K562 (cell line): ENCODE data around the gene NRCAM. TPM values are rescaled to one million over a fixed set of nuclear protein-coding genes. Genes with fewer than 3 reads are reported as not detected.

Source experiments
- ATAC-seq: fragments of 200-7000 bp; cut with Tn5 transposase; 3 replicates; pipeline ENCODE4 v1.9.1; 2020; ENCODE audit warnings: moderate library complexity
- BruUV-seq: library from RNA; stranded (reverse); fragments of 400-500 nt; replicated peaks from 2 replicates; lab custom pipeline; 2021; lab: Mats Ljungman, UMichigan
- CTCF ChIA-PET: fragments of 300-600 bp; formaldehyde crosslinking; extraction: SDS; loops from one replicate; lab custom pipeline; 2021; ENCODE audit warnings: low intra/inter-chr PET ratio; lab: Yijun Ruan, JAX
- POLR2A ChIA-PET: fragments of 300-600, 350-650 bp; sonication (Branson Sonifier 250); formaldehyde crosslinking; extraction: SDS; loops from one replicate; lab custom pipeline; 2021; ENCODE audit warnings: antibody characterized with exemption, inconsistent platforms; lab: Yijun Ruan, JAX
- DNase-seq, 4 experiments: peaks; one replicate each; pipeline versions ENCODE4 v3.0.0 to v3.0.0-alpha.2; 2011 to 2018; ENCODE audit warnings: low spot score in 3 of 4, mixed read lengths in 3 of 4; ENCODE audit errors: extremely low read depth in 1 of 4
- FAIRE-seq: peaks from 2 replicates; lab custom pipeline; 2011; peaks lifted over from hg19 to GRCh38; lab: Jason Lieb, UNC
- H2AFZ ChIP-seq: 2 replicates; pipeline ENCODE4 v1.6.0; 2011; ENCODE audit warnings: low read depth, low read length, control low read depth, inconsistent platforms
- H3K27ac ChIP-seq: fragments of 200-600 bp; 3 replicates; pipeline ENCODE4 v1.8.0; 2011; ENCODE audit warnings: low read depth, mild to moderate bottlenecking, control low read depth, inconsistent platforms, low read length, moderate library complexity, mixed read lengths; ENCODE audit errors: extremely low read depth
- H3K27me3 ChIP-seq, 2 experiments: fragments of 300-600 bp in 1 of 2; 2 replicates in 1 of 2; 3 replicates in 1 of 2; pipeline versions ENCODE4 v1.6.0 to v1.8.0; 2011; ENCODE audit warnings: inconsistent platforms in 2 of 2, low read length in 2 of 2, mild to moderate bottlenecking in 1 of 2, mixed read lengths in 1 of 2, moderate library complexity in 1 of 2; ENCODE audit not compliant: control insufficient read depth in 2 of 2, insufficient read depth in 2 of 2
- H3K36me3 ChIP-seq: fragments of 300-600 bp; 3 replicates; pipeline ENCODE4 v1.8.0; 2011; ENCODE audit warnings: mild to moderate bottlenecking, low read length, inconsistent platforms; ENCODE audit not compliant: control insufficient read depth, insufficient read depth
- H3K4me1 ChIP-seq, 2 experiments: fragments of 200-600 bp in 1 of 2; replicated peaks in 1 of 2; 2 replicates in 1 of 2; 3 replicates in 1 of 2; pipeline versions ENCODE4 v1.5.1 to v1.8.0; 2011; ENCODE audit warnings: inconsistent platforms in 2 of 2, low read length in 2 of 2, mild to moderate bottlenecking in 1 of 2, mixed read lengths in 1 of 2, moderate library complexity in 1 of 2; ENCODE audit not compliant: control insufficient read depth in 2 of 2, insufficient read depth in 2 of 2
- H3K4me2 ChIP-seq: 2 replicates; pipeline ENCODE4 v1.6.1; 2011; ENCODE audit warnings: low read length, control low read depth, inconsistent platforms, mixed read lengths; ENCODE audit not compliant: insufficient read depth
- H3K4me3 ChIP-seq: fragments of 200-600 bp; sonication (generic), shearing (Covaris generic); 2 replicates; pipeline ENCODE4 v1.5.1; 2016; ENCODE audit warnings: control low read depth, inconsistent platforms
- H3K79me2 ChIP-seq: fragments of 200-600 bp; 3 replicates; pipeline ENCODE4 v1.8.0; 2011; ENCODE audit warnings: low read length, inconsistent platforms; ENCODE audit not compliant: control insufficient read depth, insufficient read depth
- H3K9ac ChIP-seq, 2 experiments: 2 replicates each; pipeline versions ENCODE4 v1.6.0 to v1.6.1; 2011; ENCODE audit warnings: low read depth in 2 of 2, low read length in 2 of 2, control low read depth in 1 of 2, inconsistent platforms in 1 of 2, mild to moderate bottlenecking in 1 of 2, mixed read lengths in 1 of 2; ENCODE audit not compliant: insufficient read depth in 1 of 2
- H3K9me1 ChIP-seq: one replicate; pipeline ENCODE4 v1.6.0; 2011; ENCODE audit warnings: inconsistent platforms, mild to moderate bottlenecking, low read length, moderate library complexity; ENCODE audit not compliant: control insufficient read depth, insufficient read depth
- H3K9me3 ChIP-seq: replicated peaks from 2 replicates; pipeline ENCODE4 v1.5.1; 2011; ENCODE audit warnings: low read depth, low read length, inconsistent platforms; ENCODE audit not compliant: control insufficient read depth, insufficient read depth
- H4K20me1 ChIP-seq: replicated peaks from 2 replicates; pipeline ENCODE4 v1.6.1; 2011; ENCODE audit warnings: low read length, inconsistent platforms, mixed read lengths; ENCODE audit not compliant: control insufficient read depth, insufficient read depth
- ARID4B ChIP-seq: sonication (generic); formaldehyde crosslinking; IDR thresholded peaks from 2 replicates; pipeline ENCODE4 v1.8.0; 2022; ENCODE audit warnings: mild to moderate bottlenecking, missing genetic modification reagents
- CREM ChIP-seq: IDR thresholded peaks from 2 replicates; pipeline ENCODE4 v1.6.1; 2014; ENCODE audit warnings: antibody characterized with exemption, low read depth
- DIDO1 ChIP-seq: fragments of 450-650 bp; IDR thresholded peaks from 2 replicates; pipeline ENCODE4 v1.6.1; 2016; ENCODE audit warnings: low read depth, missing biosample characterization, missing genetic modification characterization
- TEAD1 ChIP-seq, 2 experiments: fragments of 450-650 bp in 1 of 2; sonication (generic) in 1 of 2; formaldehyde crosslinking; IDR thresholded peaks; 2 replicates each; pipeline versions ENCODE4 v1.4.0 to v1.8.0; 2020 to 2022; ENCODE audit warnings: mild to moderate bottlenecking in 2 of 2, missing genetic modification reagents in 1 of 2
- ZBTB1 ChIP-seq: sonication (generic); formaldehyde crosslinking; IDR thresholded peaks from 2 replicates; pipeline ENCODE4 v1.8.1; 2023; ENCODE audit warnings: missing genetic modification reagents, low read depth, mild to moderate bottlenecking, borderline replicate concordance
- WGBS: fragments of 100-300 bp; shearing (Covaris generic); methylation state at CpG from one replicate; pipeline ENCODE4 v1.1.6; 2016; ENCODE audit warnings: low coverage, mixed read lengths; ENCODE audit not compliant: insufficient coverage; ENCODE audit errors: missing lambda C conversion rate; 5-methylcytosine and 5-hydroxymethylcytosine counted together
- in situ Hi-C: fragments of 300-500 bp; cut with MboI; formaldehyde crosslinking; loops from 4 replicates; pipeline ENCODE4 v1.15.0; 2018; ENCODE audit warnings: inconsistent platforms, mixed read lengths
- intact Hi-C: fragments of 100-400 bp; cut with micrococcal nuclease; formaldehyde crosslinking; loops from 2 replicates; pipeline ENCODE4 v1.14.2; 2022
- polyA plus RNA-seq, 8 experiments: library from polyadenylated mRNA; depleted of rRNA in 4 of 8; stranded (reverse) in 5 of 8; unstranded in 3 of 8; fragments of >200 nt; fragmentation: Nextera tagmentation in 2 of 8; fragmentation: Illumina TruSeq in 1 of 8; extraction: Ambion mirVana in 2 of 8; extraction: Trizol in 1 of 8; gene quantifications; 2 replicates each; pipeline versions ENCODE4 v1.2.1 to v1.2.3, GENCODE V29; 2011 to 2014; ENCODE audit warnings: inconsistent platforms in 1 of 8, missing spikeins in 1 of 8
- total RNA-seq, 7 experiments: library from RNA; depleted of rRNA in 6 of 7; stranded (reverse); fragments of >200 nt in 6 of 7; fragmentation: Illumina TruSeq in 2 of 7; extraction: Trizol in 2 of 7; gene quantifications; 2 replicates each; pipeline versions ENCODE4 v1.2.1 to v1.2.3, GENCODE V29; 2011 to 2021; ENCODE audit warnings: low replicate concordance in 1 of 7
- TF ChIP-seq, protein P1 (sequence below), 2 experiments: fragments of 450-650 bp in 1 of 2; sonication (generic) in 1 of 2; formaldehyde crosslinking in 1 of 2; IDR thresholded peaks in 1 of 2; conservative IDR thresholded peaks in 1 of 2; 2 replicates each; pipeline versions ENCODE4 v1.6.1 to v1.8.1; 2016 to 2023; ENCODE audit warnings: mild to moderate bottlenecking in 2 of 2, moderate library complexity in 2 of 2, inconsistent platforms in 1 of 2, missing genetic modification reagents in 1 of 2
- TF ChIP-seq, protein P2 (sequence below): conservative IDR thresholded peaks from 2 replicates; pipeline ENCODE4 v1.6.1; 2011; ENCODE audit warnings: low read depth, mild to moderate bottlenecking, low read length; ENCODE audit not compliant: control insufficient read depth
- TF ChIP-seq, protein P3 (sequence below), 2 experiments: fragments of 150-350 bp in 1 of 2; IDR thresholded peaks; 2 replicates each; pipeline ENCODE4 v1.6.1; 2012 to 2016; ENCODE audit warnings: low read depth in 2 of 2, low read length in 2 of 2, mild to moderate bottlenecking in 1 of 2, moderate library complexity in 1 of 2
- TF ChIP-seq, protein P4 (sequence below): fragments of 250-450 bp; sonication (Bioruptor Pico); IDR thresholded peaks from 2 replicates; pipeline ENCODE4 v1.8.0; 2022; ENCODE audit warnings: inconsistent platforms

NRCAM gene
- total and polyA plus RNA-seq, 9 of the 15 experiments (the other 6 are each of a cell fraction or from before 2014, with no cell fraction given) = 0.03 to 0.54 (median 0.12) TPM; not detected in 1

DNA sequence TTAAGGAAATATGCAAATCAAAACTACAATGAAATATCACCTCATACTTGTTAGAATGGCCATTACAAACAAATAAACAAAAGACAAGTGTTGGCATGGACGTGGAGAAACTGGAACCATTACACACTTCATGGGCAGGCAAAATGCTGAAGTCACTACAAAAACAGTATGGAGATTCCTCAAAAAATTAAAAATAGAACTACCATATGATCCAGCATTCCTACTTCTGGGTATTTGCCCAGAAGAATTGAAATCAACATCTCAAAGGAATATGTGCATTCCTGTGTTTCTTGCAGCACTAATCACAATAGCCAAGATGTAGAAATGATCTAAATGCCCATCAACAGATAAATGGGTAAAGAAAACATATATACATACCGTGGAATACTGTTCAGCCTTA, 83.6 kb downstream of the NRCAM start:
- in situ Hi-C loops (no loop called here), intact Hi-C loops (no loop called here)
- Histone ChIP-seq H2AFZ (no peak overlapping the region), H3K79me2 (no peaks in the 10 kb centered on the region), H3K27me3 (no peaks in the 10 kb centered on the region), H3K4me1 (no peaks in the 10 kb centered on the region), H3K4me3 (no peak overlapping the region), H3K9me3 (no peaks in the 10 kb centered on the region), H3K27ac (no peak overlapping the region), H4K20me1 (no peaks in the 10 kb centered on the region), H3K4me2 (no peak overlapping the region), H3K36me3 (no peaks in the 10 kb centered on the region), H3K9me1 (no peaks in the 10 kb centered on the region), H3K9ac (no peak overlapping the region)
- no peak for FAIRE-seq
- WGBS = 0% methylated on average over 2 of the region's 2 CpGs
- ChIA-PET CTCF (no interaction called here), POLR2A (no interaction called here)
- ATAC-seq = no peak
- no TSS peak for BruUV-seq
- DNase-seq = no peak
- no peak for TF ChIP-seq TEAD1 (CRISPR knock-in tag; IDR thresholded peaks at IDR 0.05)
- TF ChIP-seq, protein P1, sequence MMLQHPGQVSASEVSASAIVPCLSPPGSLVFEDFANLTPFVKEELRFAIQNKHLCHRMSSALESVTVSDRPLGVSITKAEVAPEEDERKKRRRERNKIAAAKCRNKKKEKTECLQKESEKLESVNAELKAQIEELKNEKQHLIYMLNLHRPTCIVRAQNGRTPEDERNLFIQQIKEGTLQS (IDR thresholded peaks at IDR 0.05) = no peak
- TF ChIP-seq, protein P1 (CRISPR knock-in tag; conservative IDR thresholded peaks at IDR 0.05) = no peak
- TF ChIP-seq, protein P2, sequence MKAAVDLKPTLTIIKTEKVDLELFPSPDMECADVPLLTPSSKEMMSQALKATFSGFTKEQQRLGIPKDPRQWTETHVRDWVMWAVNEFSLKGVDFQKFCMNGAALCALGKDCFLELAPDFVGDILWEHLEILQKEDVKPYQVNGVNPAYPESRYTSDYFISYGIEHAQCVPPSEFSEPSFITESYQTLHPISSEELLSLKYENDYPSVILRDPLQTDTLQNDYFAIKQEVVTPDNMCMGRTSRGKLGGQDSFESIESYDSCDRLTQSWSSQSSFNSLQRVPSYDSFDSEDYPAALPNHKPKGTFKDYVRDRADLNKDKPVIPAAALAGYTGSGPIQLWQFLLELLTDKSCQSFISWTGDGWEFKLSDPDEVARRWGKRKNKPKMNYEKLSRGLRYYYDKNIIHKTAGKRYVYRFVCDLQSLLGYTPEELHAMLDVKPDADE = no peak
- TF ChIP-seq ZBTB1 (CRISPR knock-in tag) = no peak
- no peak for TF ChIP-seq DIDO1 (tag)
- TF ChIP-seq, protein P3, sequence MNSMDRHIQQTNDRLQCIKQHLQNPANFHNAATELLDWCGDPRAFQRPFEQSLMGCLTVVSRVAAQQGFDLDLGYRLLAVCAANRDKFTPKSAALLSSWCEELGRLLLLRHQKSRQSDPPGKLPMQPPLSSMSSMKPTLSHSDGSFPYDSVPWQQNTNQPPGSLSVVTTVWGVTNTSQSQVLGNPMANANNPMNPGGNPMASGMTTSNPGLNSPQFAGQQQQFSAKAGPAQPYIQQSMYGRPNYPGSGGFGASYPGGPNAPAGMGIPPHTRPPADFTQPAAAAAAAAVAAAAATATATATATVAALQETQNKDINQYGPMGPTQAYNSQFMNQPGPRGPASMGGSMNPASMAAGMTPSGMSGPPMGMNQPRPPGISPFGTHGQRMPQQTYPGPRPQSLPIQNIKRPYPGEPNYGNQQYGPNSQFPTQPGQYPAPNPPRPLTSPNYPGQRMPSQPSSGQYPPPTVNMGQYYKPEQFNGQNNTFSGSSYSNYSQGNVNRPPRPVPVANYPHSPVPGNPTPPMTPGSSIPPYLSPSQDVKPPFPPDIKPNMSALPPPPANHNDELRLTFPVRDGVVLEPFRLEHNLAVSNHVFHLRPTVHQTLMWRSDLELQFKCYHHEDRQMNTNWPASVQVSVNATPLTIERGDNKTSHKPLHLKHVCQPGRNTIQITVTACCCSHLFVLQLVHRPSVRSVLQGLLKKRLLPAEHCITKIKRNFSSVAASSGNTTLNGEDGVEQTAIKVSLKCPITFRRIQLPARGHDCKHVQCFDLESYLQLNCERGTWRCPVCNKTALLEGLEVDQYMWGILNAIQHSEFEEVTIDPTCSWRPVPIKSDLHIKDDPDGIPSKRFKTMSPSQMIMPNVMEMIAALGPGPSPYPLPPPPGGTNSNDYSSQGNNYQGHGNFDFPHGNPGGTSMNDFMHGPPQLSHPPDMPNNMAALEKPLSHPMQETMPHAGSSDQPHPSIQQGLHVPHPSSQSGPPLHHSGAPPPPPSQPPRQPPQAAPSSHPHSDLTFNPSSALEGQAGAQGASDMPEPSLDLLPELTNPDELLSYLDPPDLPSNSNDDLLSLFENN (IDR thresholded peaks at IDR 0.05; ENCODE audit: low read depth in 2 of 2, low read length in 2 of 2) = no peak
- no peak for TF ChIP-seq ARID4B
- TF ChIP-seq CREM = no peak
- TF ChIP-seq, protein P4, sequence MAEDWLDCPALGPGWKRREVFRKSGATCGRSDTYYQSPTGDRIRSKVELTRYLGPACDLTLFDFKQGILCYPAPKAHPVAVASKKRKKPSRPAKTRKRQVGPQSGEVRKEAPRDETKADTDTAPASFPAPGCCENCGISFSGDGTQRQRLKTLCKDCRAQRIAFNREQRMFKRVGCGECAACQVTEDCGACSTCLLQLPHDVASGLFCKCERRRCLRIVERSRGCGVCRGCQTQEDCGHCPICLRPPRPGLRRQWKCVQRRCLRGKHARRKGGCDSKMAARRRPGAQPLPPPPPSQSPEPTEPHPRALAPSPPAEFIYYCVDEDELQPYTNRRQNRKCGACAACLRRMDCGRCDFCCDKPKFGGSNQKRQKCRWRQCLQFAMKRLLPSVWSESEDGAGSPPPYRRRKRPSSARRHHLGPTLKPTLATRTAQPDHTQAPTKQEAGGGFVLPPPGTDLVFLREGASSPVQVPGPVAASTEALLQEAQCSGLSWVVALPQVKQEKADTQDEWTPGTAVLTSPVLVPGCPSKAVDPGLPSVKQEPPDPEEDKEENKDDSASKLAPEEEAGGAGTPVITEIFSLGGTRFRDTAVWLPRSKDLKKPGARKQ (CRISPR knock-in tag) = no peak
